HG02678 (cell line): ENCODE measurements around the gene CLRN1.

Source experiments
- ATAC-seq: cut with Tn5 transposase; IDR thresholded peaks from one replicate; pipeline ENCODE4 v1.9.1; 2021; ENCODE audit warnings: mild to moderate bottlenecking, moderate library complexity; ENCODE audit not compliant: unreplicated experiment

CLRN1 gene

DNA sequence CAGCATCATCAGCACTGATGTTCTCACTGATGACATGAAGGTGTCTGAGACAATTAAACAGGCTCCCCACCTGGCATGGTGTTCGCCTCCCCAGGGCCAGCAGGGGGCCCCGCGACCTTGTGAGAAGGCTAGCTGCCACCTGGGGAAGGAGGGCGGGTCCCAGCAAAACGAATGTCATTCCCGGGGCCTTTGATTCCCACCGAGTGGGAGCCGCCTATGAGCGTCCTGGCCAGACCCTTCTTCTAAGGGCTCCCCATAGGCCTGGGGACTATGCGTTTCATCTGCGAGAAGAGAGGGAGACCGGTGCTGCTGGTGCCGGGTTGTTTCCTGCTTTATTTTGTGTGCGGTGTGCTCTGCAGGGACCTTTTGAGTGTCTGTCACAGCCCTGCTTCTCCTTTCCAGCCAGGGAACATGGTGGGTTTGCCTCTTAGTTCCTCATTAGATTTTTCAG lies 46.8 kb downstream of the CLRN1 start:
- ATAC-seq: peak; percentile 85

DNA sequence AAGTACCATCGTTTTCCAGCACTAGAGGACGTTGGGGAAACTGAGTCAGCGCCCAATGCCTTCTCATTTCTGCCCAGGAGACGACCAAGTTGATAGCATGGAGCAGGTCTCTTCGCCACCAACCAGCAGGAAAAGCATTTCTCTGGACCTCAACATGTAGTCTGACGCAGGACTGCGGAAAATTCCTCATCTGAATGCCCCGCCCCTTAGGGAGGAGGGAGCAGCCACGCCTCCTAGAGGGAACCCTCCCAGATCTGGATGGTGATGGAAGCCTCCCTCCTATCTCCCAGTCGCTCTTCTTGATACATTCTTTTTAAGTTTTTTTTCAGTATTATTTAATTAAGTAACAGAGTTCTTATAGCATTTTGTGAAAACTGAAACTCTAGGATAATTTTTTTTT lies 49.9 kb downstream of the CLRN1 start:
- no peak for ATAC-seq

DNA sequence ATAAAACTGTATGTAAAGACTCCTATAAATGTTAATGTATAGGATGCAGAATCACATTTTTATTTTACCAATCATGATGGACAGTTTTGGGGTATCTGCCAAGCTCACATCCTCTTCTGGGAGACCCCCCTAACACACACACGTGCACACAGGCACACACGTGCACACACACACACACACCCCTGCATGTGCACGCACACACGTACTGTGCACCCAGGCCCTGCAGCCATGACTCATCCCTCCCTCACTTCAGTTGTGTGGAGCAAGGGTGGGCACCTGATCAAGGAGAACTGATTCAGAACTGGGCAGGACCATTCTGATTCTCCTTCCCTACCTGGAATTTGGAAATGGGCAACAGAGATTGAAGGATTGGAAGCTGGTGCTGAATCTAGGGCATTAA lies 51.3 kb downstream of the CLRN1 start:
- no peak for ATAC-seq

DNA sequence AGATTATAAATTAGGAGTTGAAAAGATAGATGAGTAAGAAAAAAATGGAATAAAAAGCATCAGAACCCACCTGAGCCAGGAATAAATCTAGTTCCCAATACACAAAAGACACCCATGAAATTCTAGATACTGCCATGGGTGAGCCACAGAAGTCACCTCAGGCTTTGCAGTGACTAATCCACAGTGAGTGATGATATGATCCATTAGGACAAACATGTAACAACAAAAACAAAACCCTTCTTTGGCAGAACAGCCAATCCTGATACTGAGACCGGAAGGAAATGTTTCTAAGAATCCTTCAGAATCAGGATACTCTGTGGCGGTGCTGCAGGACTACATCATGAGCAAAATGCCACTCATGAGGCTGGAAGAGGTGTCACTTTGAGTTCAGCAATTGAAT lies 52.3 kb downstream of the CLRN1 start:
- no peak for ATAC-seq

DNA sequence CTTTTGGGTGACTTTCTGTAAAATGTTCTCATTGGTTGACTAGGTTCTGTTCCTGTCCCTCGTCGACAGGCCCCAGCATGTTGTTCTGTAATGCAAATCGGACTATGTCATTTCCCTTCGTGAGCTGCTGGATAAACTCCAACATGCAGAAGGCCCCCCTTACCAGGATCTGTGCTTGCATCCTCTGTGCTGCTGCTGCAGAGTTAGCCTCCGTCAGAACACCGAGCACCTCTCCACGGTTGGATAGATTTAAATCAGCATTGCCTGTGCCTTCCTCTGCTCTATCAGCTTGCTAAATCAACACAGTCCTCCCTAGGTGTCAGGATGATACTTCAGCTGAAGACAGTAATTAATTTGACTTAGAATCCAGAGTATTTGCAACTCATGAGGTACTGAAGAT lies 54.6 kb downstream of the CLRN1 start:
- no peak for ATAC-seq

DNA sequence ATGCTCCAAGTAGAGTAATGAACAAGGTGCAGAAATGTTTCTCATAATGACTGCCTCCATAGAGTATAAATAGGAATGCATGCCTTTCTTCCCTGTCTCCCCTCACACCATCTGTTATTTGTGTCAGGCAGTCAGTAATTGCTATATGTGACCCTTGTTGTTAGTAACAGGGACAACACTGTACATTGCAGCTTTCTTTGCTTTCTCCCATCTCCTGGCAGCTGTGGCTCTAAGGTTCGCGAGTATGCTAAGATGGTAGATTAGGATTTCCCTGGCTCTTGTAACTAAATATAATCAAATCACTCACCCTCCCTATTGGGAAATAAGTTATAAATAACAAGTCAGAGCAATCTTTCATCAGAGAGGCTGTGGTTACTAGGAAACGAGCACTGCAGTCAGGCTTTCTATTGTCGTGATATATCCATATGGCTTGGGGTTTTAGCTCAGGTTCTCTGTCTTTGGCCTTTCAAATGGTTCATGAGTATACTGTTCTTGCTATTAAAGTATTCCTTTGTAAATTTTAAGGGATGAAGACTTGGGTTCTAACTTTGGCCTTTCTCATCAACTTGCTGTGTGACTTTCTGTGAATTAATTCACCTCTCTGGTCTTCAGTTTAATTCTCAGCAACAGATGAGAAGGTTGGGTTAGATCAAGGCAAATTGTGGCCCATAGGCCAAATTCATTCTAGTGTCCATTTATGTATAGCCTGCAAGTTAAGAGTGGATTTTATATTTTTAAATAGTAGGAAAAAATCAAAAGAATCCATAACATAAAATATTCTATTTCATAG lies 59.2 kb downstream of the CLRN1 start:
- no peak for ATAC-seq

DNA sequence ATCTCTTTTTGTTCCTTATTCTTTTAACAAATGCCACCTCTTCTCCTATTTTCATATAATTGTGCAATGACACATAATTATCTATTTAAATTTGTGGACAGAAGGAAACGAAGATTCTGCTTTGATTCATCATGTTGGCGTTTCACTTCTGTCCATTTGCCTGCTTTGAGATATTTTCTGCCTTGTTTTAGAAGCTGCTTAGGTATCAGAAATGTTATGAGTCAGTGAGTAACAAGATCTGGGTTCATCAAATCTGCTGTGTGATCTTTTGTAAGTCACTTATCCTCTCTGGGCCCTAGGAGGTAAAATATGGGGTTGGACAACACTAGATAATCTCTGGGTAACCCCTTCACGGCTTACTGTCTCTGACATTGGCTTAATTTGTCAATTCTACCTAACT lies 60.0 kb downstream of the CLRN1 start:
- no peak for ATAC-seq

DNA sequence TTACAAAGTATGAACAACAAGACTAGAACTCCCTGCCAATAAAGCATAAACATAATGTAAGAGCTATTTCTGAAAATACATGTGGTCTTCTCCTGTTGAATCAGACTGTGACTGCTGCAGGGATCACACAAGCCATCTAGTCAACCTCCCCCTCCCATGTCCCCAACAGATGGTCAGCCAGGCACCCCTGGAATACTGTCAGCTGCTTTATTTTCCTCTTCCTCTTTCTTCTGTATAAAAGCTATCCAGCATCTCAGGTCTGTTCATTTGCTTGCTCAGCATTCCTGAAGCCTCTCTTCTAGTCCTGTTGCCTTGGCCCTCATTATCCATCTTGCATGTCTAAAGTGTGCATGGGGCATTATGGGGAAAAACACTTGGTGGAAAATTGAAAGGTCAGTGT lies 60.8 kb downstream of the CLRN1 start:
- ATAC-seq: no peak

DNA sequence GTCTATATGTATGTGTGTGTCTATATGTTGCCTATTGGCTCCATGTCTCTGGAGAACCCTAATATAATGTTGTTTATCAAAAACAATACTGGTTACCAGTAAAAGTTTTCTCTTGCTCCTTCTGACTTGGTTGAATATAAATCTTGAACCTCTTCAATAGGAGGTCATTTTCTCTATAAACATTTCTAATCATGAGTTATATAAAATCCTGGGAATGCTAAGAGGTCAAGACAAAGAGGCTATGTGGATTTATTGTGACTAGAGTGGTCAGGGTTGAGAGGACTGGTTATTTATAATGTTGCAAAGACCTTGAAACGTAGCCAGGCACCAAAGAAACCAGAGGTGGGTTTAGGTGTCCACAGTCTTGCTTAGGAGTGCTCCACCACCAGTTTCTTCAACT lies 66.1 kb downstream of the CLRN1 start:
- ATAC-seq: no peak

DNA sequence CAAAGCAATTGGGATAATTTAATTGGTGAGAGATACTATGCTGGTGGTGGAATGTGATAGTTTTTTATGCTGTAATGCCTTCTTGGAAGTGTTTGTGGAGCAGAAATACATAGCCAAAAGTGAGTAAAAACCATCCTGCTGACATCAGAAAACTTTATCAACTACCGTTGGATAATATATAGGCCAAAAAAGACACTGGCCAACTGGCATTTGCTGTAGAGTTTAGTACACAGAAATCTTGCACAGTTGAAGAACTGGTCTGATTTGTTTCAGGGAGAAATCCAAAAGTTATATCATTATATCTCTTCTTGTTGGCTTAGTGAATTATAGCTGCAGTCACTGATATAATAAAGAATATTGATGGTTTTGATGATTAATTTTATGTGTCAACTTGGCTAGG lies 66.8 kb downstream of the CLRN1 start:
- ATAC-seq: no peak

DNA sequence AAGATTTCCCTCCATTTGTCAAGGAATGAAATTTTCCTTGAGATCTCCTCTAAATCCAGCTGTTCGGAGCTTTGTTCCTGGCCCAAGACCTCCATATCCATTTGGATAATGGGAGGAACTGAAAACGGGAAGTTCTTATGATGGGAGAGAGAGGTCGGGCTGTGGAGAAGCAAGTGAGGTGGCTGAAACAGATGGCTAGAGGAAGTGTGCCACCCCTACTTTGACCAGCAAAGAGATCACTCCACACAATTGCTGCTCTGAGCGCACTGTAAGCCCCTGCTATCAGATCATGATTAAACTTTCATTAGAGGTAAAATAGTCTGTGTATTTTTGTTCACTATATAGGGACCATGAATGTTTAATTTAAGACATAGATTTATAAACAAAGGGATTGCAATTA lies 67.2 kb downstream of the CLRN1 start, which contains the start of gene MINDY4B:
Gene MINDY4B, minus strand, starts transcription at position 101 of the 400 bp plus-strand sequence. Its CDS starts 0 bp downstream, at position 101.
- ATAC-seq: no peak

DNA sequence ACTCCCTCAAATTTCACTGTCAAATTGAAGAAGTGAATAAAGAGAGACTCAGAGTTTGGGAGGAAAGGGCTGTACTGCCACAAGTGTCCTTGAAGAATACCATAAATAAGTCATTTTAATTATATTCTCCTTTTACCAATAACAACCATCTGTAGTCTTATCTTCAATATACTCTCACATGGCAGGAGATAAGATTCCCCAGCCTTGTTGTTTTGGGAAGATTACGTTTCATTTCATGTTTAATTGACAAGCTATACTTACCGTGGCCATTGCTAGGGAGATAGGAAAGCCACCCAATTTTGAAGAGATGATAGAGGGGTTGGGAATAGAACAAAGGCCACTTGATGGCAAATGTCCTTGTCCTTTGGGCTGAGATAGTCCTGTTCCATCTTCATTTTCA lies 69.5 kb downstream of the CLRN1 start:
- ATAC-seq: no peak

DNA sequence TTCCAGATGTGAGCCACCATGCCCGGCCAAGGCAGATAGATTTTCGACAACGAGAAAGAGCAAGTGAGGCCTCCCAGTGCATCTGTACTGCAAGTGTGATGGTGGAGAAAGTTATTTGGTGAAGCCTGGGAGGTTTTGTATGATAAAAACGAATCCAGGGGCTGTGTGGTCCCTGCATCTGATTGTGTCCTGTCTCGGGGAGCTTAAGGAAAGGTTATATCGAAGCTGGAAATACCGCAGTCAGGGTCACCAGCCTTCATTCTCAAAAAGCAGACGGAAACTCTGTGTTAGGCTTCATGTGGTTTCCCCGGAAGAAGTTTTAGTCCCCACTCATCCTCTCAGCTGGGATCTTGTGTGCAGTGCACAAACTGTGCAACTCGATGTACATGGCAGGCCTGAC lies 70.7 kb downstream of the CLRN1 start:
- no peak for ATAC-seq

DNA sequence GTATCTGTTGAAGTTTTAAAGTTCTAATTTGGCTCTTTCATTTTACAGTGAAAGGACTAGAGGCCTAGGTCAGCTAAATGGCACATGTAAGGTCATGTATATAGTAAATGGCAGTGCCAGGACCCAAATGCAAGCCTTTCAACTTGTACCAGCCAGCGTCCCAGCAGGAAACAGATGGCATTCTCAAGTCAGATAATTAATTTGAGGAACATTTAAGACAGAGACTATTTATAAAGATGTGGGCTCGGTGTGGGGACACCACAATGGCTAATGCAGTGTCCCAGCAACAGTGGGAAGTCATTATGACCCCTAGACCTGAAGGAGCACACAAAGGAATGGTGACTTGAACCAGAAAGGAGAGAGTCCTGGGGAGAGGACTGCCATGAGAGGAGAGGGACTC lies 73.4 kb downstream of the CLRN1 start:
- no peak for ATAC-seq

DNA sequence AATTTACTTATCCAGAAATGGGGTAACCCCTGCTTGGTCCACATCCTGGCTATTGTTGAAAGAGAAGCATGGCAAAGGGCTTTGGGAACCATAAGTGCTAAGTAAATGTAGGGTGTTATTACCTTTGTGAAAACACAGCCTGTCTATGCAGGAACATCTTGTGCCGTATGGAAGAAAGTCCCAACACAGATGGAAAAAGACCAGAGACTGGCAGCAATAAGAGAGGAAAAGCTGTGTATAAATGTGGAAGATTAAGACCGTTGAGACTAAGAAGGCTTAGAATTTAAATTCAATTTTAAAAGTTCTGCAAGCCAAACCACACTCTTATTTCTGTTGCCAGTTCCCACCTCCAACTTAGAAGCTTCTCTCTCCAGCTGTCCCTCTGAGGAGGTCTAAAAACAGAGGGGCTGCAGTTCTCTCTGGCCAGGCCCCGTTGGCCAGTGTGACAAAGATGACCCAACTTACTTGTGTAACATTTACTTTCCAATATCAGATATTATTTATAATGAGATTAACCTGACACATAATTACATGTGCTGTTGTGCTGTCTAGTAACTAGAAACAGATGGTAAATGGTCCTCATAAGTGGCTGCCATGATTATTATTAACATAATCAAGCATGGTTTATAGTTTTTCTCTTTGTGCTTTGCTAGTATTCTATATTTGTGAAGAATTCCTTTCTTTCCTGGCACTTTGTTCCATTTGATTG lies 74.3 kb downstream of the CLRN1 start:
- ATAC-seq: no peak

DNA sequence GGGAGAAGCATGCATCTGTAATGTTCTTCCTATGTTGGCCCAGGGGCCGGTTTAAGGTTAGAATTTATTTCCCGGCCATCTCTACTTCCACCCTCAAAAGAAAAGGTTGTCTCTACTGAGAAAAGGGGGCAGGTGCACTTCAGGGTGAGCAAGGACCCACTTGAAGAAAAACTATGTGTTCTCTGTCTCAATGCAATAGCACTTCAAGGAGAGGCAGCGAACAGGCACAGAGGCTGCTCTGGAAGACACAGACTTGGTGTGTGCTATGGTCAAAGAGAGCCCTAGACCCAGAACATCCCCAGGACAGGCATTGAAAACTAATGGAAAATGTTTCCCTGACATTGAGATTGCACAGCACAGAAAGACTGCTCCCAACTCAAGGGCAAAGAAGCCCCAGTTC lies 74.9 kb downstream of the CLRN1 start:
- no peak for ATAC-seq

DNA sequence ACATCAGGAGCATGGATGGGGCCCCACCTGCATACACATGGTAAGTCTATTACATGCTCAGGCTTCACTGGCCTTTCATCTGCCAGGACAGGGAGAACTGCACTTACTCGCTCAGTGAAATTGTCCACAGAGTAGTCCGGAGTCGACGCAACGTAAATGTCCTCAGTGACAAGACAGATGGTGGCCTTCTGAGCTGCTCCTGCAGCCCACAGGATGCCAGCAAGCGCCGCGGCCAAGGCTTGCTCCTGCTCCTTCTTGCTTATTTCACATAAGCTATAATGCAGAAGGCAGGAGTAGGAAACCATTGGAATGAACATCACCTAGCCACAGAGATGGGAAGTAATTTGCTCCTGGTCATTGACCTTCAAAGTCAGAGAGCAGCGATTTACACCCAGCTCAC lies 81.7 kb downstream of the CLRN1 start:
- ATAC-seq: no peak

DNA sequence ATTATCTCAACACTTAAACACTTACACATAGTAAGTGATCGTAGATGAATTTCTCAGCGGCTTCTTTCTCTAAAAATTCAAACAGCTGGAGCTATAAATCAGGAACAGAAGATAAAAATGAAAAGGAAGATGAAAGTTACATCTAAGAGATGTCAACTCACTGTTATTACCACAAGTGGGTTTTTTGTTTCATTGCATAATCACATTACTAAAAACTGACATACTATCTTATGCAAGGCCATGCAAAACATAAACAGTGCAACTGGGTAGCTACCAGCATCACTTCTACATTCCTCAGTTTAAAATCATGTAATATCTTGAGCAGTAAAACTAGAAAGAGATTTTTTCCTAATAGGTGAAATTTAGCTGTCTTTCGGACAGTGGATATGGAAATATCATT lies 82.2 kb downstream of the CLRN1 start:
- ATAC-seq: no peak

DNA sequence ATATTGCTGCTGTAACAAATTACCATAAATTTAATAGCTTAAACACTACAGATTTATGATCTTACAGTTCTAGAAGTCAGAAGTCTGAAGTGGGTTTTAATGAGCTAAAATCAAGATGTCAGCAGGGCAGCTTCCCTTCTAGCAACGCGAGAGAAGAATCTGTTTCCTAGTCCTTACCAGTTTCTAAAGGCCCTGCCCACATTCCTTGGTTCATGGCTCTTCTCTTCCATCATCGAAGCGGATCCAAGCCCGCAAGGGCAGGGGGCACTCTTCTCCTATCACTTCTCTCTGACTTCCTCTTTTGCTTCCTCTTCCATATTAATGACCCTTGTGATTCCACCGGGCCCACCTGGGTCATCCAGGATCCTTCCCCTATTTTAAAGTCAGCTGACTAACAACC lies 83.4 kb downstream of the CLRN1 start:
- no peak for ATAC-seq

DNA sequence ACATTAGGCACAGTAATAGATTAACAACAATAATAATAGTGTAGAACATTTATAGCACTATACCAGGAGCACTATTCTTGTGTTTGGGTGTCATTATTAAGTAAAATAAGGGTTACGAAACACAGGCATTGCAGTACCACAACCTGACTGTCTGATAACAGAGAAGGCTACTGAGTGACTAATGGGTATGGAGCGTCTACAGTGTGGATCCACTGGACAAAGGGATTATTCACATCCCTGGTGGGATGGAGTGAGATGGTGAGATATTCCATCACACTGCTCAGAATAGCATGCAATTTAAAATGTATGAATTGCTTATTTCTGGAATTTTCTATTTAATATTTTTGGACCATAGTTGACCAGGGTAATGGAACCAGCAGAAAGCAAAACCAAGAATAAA lies 85.5 kb downstream of the CLRN1 start:
- no peak for ATAC-seq

DNA sequence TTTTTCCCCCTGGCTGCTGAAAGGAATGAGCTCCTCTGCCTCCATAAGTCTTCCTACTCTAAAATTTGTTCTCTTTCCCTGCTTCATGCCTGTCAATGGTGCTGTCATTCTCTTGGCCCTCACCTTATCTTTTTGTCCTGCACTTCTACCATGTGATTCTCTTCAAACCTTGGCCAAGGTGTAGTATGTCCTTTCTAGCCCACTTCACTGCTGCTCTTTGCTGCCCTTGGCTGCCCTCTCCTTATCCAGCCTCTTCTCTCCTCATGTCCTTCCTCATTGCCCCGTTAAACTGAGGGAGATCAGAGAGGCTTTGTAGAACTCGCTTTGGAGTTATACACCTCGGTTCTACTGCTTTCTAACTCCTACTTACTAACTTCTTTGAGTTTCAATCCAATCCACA lies 87.0 kb downstream of the CLRN1 start:
- ATAC-seq: no peak

DNA sequence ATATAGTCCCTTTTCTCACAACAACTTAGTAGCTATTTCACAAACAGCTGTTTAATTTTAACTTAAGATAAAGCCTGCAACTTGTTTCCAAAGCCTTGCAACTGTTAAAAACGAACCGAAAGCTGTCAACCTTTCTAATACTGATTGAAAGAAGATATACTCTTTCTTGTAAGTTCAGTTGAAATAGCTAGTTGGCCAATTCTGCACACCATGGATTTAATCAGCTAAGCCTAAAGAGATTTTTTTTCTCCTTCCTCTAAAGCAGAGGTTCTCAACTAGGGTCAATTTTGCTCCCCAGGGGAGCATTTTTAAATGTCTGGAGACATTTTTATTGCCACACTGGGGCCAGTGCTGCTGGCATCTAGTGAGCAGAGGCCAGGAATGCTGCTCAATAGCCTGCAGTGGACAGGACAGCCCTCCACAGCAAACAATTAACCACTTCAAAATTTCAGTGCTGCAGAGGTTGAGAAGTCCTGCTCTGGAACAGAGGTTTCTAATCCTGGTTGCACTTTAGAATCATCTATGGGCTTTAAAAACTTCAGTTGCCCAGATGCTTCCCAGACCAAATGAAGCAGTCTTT lies 93.4 kb downstream of the CLRN1 start:
- no peak for ATAC-seq
